ENCODE measurements around the gene RASAL2. TPM values are rescaled to one million over a fixed set of nuclear protein-coding genes. Genes with fewer than 3 reads are reported as not detected.
"Not testable (repeated sequence)": the region's sequence is repeated elsewhere in the genome, so short reads cannot be mapped to it uniquely, and the experiment has no call there.

The RASAL2 gene
- total RNA-seq, 4 donors from 2014 or later, result 17.0 to 27.4 (median 20.2) TPM

GRCh38 chr1:178379807-178380206 lies 285.9 kb downstream of the RASAL2 start:
- WGBS, 2 donors (ENCODE audit: low coverage in 1 of 2), result 70 to 71% methylated on average over 13 to 14 of the region's 14 CpGs
- Histone ChIP-seq H3K36me3 (no peaks in the 10 kb centered on the region), H3K4me1 (no peaks in the 10 kb centered on the region), H3K9me3 (no peaks in the 10 kb centered on the region), H3K27me3 (no peaks in the 10 kb centered on the region), H3K4me3 (no peak overlapping the region), H3K27ac (no peak overlapping the region)
- TF ChIP-seq POLR2A (IDR thresholded peaks at IDR 0.05) (no peak), POLR2AphosphoS5 (IDR thresholded peaks at IDR 0.05) (no peak), EP300 (IDR thresholded peaks at IDR 0.05) (no peak), CTCF (IDR thresholded peaks at IDR 0.05) (no peak)
- no peak for ATAC-seq

- no peaks in the 10 kb centered on the region for H3K27me3 ChIP-seq
- no peaks in the 10 kb centered on the region for H3K4me1 ChIP-seq
- no peak overlapping the region for H3K27ac ChIP-seq
- TF ChIP-seq EP300 (IDR thresholded peaks at IDR 0.05) (no peak), POLR2A (IDR thresholded peaks at IDR 0.05) (no peak)
- no peak overlapping the region for H3K4me3 ChIP-seq
- 96 to 100% methylated on average over 1 of the region's 1 CpG for WGBS, 2 donors (ENCODE audit: low coverage in 1 of 2)
- H3K36me3 ChIP-seq, result no peaks in the 10 kb centered on the region
- no peaks in the 10 kb centered on the region for H3K9me3 ChIP-seq
- ATAC-seq, result no peak
Observed at GRCh38 chr1:178382372-178382771, 288.5 kb downstream of the RASAL2 start.

- peaks cover 0 to 4% of the 10 kb centered on the region in 2 donors for H3K36me3 ChIP-seq
- no peak overlapping the region for H3K27ac ChIP-seq
- H3K4me1 ChIP-seq, result peaks cover 0 to 14% (median 5%) of the 10 kb centered on the region in 3 donors
- 75 to 100% methylated on average over 1 of the region's 1 CpG for WGBS, 2 donors (ENCODE audit: low coverage in 1 of 2)
- TF ChIP-seq POLR2AphosphoS5 (IDR thresholded peaks at IDR 0.05) (no peak), POLR2A (IDR thresholded peaks at IDR 0.05) (no peak), EP300 (IDR thresholded peaks at IDR 0.05) (no peak), CTCF (IDR thresholded peaks at IDR 0.05) (no peak)
- H3K4me3 ChIP-seq, result no peak overlapping the region
- H3K9me3 ChIP-seq, result no peaks in the 10 kb centered on the region
- no peaks in the 10 kb centered on the region for H3K27me3 ChIP-seq
- ATAC-seq, result no peak
Observed at GRCh38 chr1:178385662-178386061, 291.8 kb downstream of the RASAL2 start.

GRCh38 chr1:178388418-178389145 lies 294.7 kb downstream of the RASAL2 start:
- Histone ChIP-seq H3K27ac (no peak overlapping the region), H3K9me3 (no peaks in the 10 kb centered on the region), H3K36me3 (peaks cover 0 to 4% of the 10 kb centered on the region in 2 donors), H3K4me3 (no peak overlapping the region), H3K4me1 (peaks cover 0 to 14% (median 5%) of the 10 kb centered on the region in 3 donors), H3K27me3 (no peaks in the 10 kb centered on the region)
- no peak for ATAC-seq
- TF ChIP-seq EP300 (IDR thresholded peaks at IDR 0.05) (no peak), POLR2AphosphoS5 (IDR thresholded peaks at IDR 0.05) (no peak), CTCF (IDR thresholded peaks at IDR 0.05) (no peak), POLR2A (IDR thresholded peaks at IDR 0.05) (no peak)
- WGBS, 2 donors (ENCODE audit: low coverage in 1 of 2), result 7 to 10% methylated on average over 5 to 6 of the region's 6 CpGs

GRCh38 chr1:178389441-178389840 lies 295.5 kb downstream of the RASAL2 start:
- no peak overlapping the region for H3K4me3 ChIP-seq
- H3K4me1 ChIP-seq, result peaks cover 0 to 14% (median 5%) of the 10 kb centered on the region in 3 donors
- H3K27me3 ChIP-seq, result no peaks in the 10 kb centered on the region
- no peak for ATAC-seq
- peaks cover 0 to 4% of the 10 kb centered on the region in 2 donors for H3K36me3 ChIP-seq
- H3K9me3 ChIP-seq, result no peaks in the 10 kb centered on the region
- TF ChIP-seq EP300 (IDR thresholded peaks at IDR 0.05) (no peak), CTCF (IDR thresholded peaks at IDR 0.05) (no peak), POLR2AphosphoS5 (IDR thresholded peaks at IDR 0.05) (no peak), POLR2A (IDR thresholded peaks at IDR 0.05) (no peak)
- H3K27ac ChIP-seq, result no peak overlapping the region

- not testable (repeated sequence) for H3K4me3 ChIP-seq, H3K27ac ChIP-seq, H3K27me3 ChIP-seq, H3K9me3 ChIP-seq, H3K36me3 ChIP-seq, ATAC-seq
- peaks cover 0 to 14% (median 5%) of the 10 kb centered on the region in 3 donors for H3K4me1 ChIP-seq
- 98% methylated on average over 7 to 8 of the region's 8 CpGs for WGBS, 2 donors (ENCODE audit: low coverage in 1 of 2)
Observed at GRCh38 chr1:178390280-178390679, 296.4 kb downstream of the RASAL2 start.
